ENCODE measurements around the gene AP3M1. TPM values are rescaled to one million over a fixed set of nuclear protein-coding genes. Genes with fewer than 3 reads are reported as not detected.

Gene AP3M1
- total and polyA plus RNA-seq, 5 donors, result 12.6 to 29.5 (median 27.1) TPM

GRCh38 chr10:74079936-74080590, 70.6 kb downstream of the AP3M1 start:
- WGBS, result 58% methylated on average over 2 of the region's 2 CpGs
- no peak overlapping the region for H3K27ac ChIP-seq (ENCODE audit: low read length)

GRCh38 chr10:74079028-74079935, 71.3 kb downstream of the AP3M1 start:
- peaks cover 1% of the 10 kb centered on the region for H3K4me1 ChIP-seq (ENCODE audit: control insufficient read depth, insufficient read depth, low read length)
- WGBS, result 64% methylated on average over 4 of the region's 4 CpGs

More at GRCh38 chr10:74079936-74080590, 70.6 kb downstream of the AP3M1 start:
- ATAC-seq, result no peak
- intact Hi-C loops (cut with DNase I), result loop anchor here (2.0 to 10.0 kb wide), 3 partner anchors 83 to 195 kb away; partner anchors contain the start of gene VCL (in 2 of the 4)
- H3K9me3 ChIP-seq (ENCODE audit: control insufficient read depth, low read length), result no peaks in the 10 kb centered on the region
- H3K4me1 ChIP-seq (ENCODE audit: control insufficient read depth, insufficient read depth, low read length), result peaks cover 1% of the 10 kb centered on the region
- DNase-seq, result no peak
- H3K27me3 ChIP-seq (ENCODE audit: control insufficient read depth, insufficient read depth), result no peaks in the 10 kb centered on the region
- no peak overlapping the region for H3K4me3 ChIP-seq (ENCODE audit: low read length)

GRCh38 chr10:74078037-74078436, 72.6 kb downstream of the AP3M1 start:
- ATAC-seq (no peak), DNase-seq (no peak)
- no peaks in the 10 kb centered on the region for H3K9me3 ChIP-seq (ENCODE audit: control insufficient read depth, low read length)
- no peak overlapping the region for H3K27ac ChIP-seq (ENCODE audit: low read length)
- 60% methylated on average over 1 of the region's 1 CpG for WGBS
- H3K27me3 ChIP-seq (ENCODE audit: control insufficient read depth, insufficient read depth), result no peaks in the 10 kb centered on the region
- H3K4me3 ChIP-seq (ENCODE audit: low read length), result no peak overlapping the region
- intact Hi-C loops (cut with DNase I), result no loop called here
- peaks cover 1% of the 10 kb centered on the region for H3K4me1 ChIP-seq (ENCODE audit: control insufficient read depth, insufficient read depth, low read length)

More at GRCh38 chr10:74079028-74079935, 71.3 kb downstream of the AP3M1 start:
- Histone ChIP-seq H3K27ac (ENCODE audit: low read length) (no peak overlapping the region), H3K9me3 (ENCODE audit: control insufficient read depth, low read length) (no peaks in the 10 kb centered on the region), H3K27me3 (ENCODE audit: control insufficient read depth, insufficient read depth) (no peaks in the 10 kb centered on the region), H3K4me3 (ENCODE audit: low read length) (no peak overlapping the region)
- ATAC-seq (no peak), DNase-seq (no peak)
- intact Hi-C loops (cut with DNase I), result no loop called here

- WGBS, result 95% methylated on average over 4 of the region's 4 CpGs
- Histone ChIP-seq H3K27me3 (ENCODE audit: control insufficient read depth, insufficient read depth) (no peaks in the 10 kb centered on the region), H3K4me3 (ENCODE audit: low read length) (no peak overlapping the region), H3K4me1 (ENCODE audit: control insufficient read depth, insufficient read depth, low read length) (peaks cover 3% of the 10 kb centered on the region), H3K9me3 (ENCODE audit: control insufficient read depth, low read length) (no peaks in the 10 kb centered on the region), H3K27ac (ENCODE audit: low read length) (no peak overlapping the region)
- DNase-seq (no peak), ATAC-seq (no peak)
- intact Hi-C loops (cut with DNase I), result no loop called here
Measured at GRCh38 chr10:74077416-74077815, 73.2 kb downstream of the AP3M1 start.

GRCh38 chr10:74076961-74077360, 73.7 kb downstream of the AP3M1 start:
- ATAC-seq, result no peak
- Histone ChIP-seq H3K9me3 (ENCODE audit: control insufficient read depth, low read length) (no peaks in the 10 kb centered on the region), H3K27ac (ENCODE audit: low read length) (no peak overlapping the region), H3K4me1 (ENCODE audit: control insufficient read depth, insufficient read depth, low read length) (peaks cover 3% of the 10 kb centered on the region), H3K27me3 (ENCODE audit: control insufficient read depth, insufficient read depth) (no peaks in the 10 kb centered on the region), H3K4me3 (ENCODE audit: low read length) (no peak overlapping the region)
- 83% methylated on average over 2 of the region's 2 CpGs for WGBS
- intact Hi-C loops (cut with DNase I), result no loop called here
- DNase-seq, result no peak

- Histone ChIP-seq H3K4me1 (ENCODE audit: control insufficient read depth, insufficient read depth, low read length) (peaks cover 3% of the 10 kb centered on the region), H3K27ac (ENCODE audit: low read length) (no peak overlapping the region), H3K27me3 (ENCODE audit: control insufficient read depth, insufficient read depth) (no peaks in the 10 kb centered on the region), H3K9me3 (ENCODE audit: control insufficient read depth, low read length) (no peaks in the 10 kb centered on the region), H3K4me3 (ENCODE audit: low read length) (no peak overlapping the region)
- DNase-seq (no peak), ATAC-seq (no peak)
- intact Hi-C loops (cut with DNase I), result no loop called here
- 88% methylated on average over 5 of the region's 5 CpGs for WGBS
Measured at GRCh38 chr10:74075906-74076305, 74.7 kb downstream of the AP3M1 start.

GRCh38 chr10:74072503-74072902, 78.1 kb downstream of the AP3M1 start:
- 67% methylated on average over 6 of the region's 6 CpGs for WGBS
- Histone ChIP-seq H3K27me3 (ENCODE audit: control insufficient read depth, insufficient read depth) (no peaks in the 10 kb centered on the region), H3K4me3 (ENCODE audit: low read length) (no peak overlapping the region), H3K9me3 (ENCODE audit: control insufficient read depth, low read length) (no peaks in the 10 kb centered on the region), H3K27ac (ENCODE audit: low read length) (no peak overlapping the region), H3K4me1 (ENCODE audit: control insufficient read depth, insufficient read depth, low read length) (peaks cover 3% of the 10 kb centered on the region)
- peak in 1 of 2 donors; percentile 41 for ATAC-seq
- intact Hi-C loops (cut with DNase I), result no loop called here
- DNase-seq, result no peak

GRCh38 chr10:74071157-74071556, 79.5 kb downstream of the AP3M1 start:
- no peaks in the 10 kb centered on the region for H3K27me3 ChIP-seq (ENCODE audit: control insufficient read depth, insufficient read depth)
- DNase-seq (no peak), ATAC-seq (peak; percentile 63 to 73)
- H3K9me3 ChIP-seq (ENCODE audit: control insufficient read depth, low read length), result no peaks in the 10 kb centered on the region
- peaks cover 2% of the 10 kb centered on the region for H3K4me1 ChIP-seq (ENCODE audit: control insufficient read depth, insufficient read depth, low read length)
- no peak overlapping the region for H3K4me3 ChIP-seq (ENCODE audit: low read length)
- intact Hi-C loops (cut with DNase I), result no loop called here
- no peak overlapping the region for H3K27ac ChIP-seq (ENCODE audit: low read length)

Other genes with a start within 250 kb of the AP3M1 start
- 1 to 10 TPM; 4.8 to 7.1 (median 5.6) TPM for gene PLAU, start 239.7 kb downstream of the AP3M1 start, total RNA-seq
- 7.0 TPM for gene PLAU, start 239.7 kb downstream of the AP3M1 start, polyA plus RNA-seq
- gene VCL, start 152.7 kb downstream of the AP3M1 start, total RNA-seq, result 100 to 1,000 TPM; 203 to 246 (median 224) TPM
- gene VCL, start 152.7 kb downstream of the AP3M1 start, polyA plus RNA-seq, result 74.6 TPM
- 10 to 100 TPM; 34.5 to 42.2 (median 40.3) TPM for gene ADK, start 393 bp upstream of the AP3M1 start, total RNA-seq
- 41.0 TPM for gene ADK, start 393 bp upstream of the AP3M1 start, polyA plus RNA-seq